AG08396 (cell line): ENCODE data around the gene CAMTA1.
A peak's percentile ranks its signal among the peaks of the same experiment; 100 is the strongest.
"Not testable (repeated sequence)": the region's sequence is repeated elsewhere in the genome, so short reads cannot be mapped to it uniquely, and the experiment has no call there.

Experiments used
- DNase-seq: peaks from one replicate; pipeline ENCODE4 v3.0.0; 2012; ENCODE audit warnings: low spot score, mixed read lengths

CAMTA1 gene

DNA sequence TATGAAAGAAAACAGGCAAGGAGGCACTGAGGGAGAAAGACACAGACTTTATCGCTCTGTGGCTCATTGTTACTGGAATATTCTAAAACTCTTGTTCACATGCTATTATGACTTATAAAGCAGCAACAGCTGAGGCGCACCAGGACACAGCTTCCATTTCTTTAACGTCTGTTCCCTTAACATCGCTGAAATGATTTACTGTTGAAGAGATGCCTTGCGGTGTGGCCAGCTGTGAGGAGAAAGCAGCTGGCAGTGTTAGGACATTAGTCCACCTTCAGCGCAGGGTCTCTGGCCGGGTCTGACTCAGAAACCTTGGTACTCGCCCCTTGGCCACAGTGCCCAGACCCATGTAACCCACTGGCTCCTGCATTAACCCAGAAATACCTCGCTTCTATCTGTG is 995.7 kb downstream of the CAMTA1 start:
- no peak for DNase-seq

DNA sequence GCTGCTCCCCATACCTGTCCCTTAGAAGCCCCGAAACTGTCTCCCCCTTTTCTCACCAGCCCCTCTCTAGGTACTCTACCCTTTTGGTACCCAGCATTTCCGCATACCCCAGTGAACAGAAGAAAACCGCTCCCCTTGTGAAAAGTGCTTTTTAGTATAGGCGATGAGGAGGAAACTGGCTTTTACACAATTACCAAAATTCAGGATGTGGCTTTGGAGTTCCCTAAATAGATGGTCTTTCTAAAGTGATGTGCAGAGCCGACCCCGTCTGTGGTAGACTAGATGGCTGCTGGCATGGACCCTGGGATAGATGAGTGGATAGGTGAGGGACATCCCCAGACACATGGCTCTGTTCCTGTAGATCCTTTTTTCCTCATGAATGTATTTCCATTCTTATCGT is 996.2 kb downstream of the CAMTA1 start:
- DNase-seq: no peak

DNA sequence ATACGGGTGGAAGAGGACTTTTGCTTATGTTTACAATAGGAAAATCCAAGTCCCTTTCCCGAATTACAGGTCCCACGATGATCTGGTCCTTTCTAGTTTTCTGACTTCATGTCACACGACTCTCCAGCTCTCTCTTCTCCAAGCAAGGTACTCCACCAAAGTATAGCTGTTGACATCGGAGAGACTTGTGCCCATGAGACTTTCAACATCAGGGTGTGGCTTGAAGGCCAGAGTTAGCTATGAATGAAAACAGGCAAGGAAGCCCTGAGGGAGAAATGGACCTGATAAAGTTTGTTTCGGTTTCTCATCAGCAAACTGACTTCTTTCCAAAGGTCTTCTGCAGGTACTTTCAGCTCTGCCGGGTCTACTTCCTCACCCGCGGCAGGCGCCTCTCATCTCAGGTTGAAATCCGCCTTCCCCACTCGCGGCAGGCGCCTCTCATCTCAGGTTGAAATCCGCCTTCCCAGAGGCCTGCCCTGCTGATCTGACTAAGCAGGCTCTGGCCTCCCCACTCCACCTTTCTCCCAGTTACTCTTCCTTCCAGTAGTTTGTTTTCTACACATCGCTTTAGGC is 996.8 kb downstream of the CAMTA1 start:
- no peak for DNase-seq

DNA sequence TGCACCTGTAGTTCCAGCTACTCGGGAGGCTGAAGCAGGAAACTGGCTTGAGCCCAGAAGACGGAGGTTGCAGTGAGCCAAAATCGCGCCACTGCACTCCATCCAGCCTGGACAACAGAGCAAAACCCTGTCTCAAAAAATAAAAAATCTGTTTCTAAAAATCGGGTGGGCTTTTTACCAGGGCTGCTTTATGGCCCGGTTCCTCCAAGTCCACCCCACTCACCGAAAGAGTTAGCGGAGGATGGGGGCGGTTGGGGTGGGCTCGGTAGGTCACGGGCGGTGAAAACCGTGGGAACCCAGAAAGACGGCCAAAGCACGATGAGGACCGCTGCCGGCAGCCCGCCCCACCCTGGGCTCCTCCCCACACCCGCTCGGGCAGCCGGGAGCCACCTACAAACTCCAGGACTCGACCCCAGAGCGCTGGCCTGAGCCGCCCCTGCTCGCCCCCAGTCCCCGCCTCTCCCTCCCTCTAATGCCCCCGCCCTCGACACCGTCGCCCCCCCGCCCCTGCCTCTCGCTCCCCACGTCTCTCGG is 998.0 kb downstream of the CAMTA1 start:
- peak; percentile 86 for DNase-seq

DNA sequence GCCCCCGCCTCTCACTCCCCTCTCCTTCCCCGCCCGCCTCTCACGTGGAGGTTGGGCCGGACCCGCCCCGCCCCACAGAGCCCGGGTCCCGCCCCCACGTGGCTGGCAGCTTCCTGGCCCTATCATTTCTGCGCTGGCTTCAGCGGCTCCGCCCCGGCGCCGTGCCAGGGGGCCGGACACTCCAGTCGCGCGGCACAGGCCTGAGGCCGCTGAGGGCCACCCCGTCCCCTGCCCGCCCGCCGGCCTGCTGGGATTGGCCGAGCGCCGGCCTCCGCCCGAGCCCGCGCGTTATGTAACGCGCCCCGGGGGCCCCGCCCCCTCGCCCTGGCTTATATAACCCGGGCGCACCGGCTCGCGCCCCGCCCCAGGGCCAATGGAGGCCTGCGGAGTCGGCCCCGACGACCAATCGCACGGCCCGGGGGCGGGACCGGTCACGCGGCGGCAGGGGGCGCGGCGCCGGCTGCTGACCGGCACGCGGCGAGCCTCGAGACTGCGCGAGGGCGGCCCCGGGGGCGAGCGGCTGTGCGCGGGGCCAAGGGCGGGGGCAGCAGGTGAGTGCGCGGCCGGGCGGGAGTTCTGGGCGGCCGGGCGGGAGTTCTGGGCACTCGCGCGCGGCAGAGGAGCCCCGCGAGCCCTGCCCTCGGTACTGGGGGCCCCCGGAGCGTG is 998.7 kb downstream of the CAMTA1 start, which contains the start of gene PER3:
Gene PER3 (plus strand): TSS at position 466 of the 666 bp plus-strand sequence. CDS start 587 bp downstream, outside the sequence.
- DNase-seq: peak; percentile 99

DNA sequence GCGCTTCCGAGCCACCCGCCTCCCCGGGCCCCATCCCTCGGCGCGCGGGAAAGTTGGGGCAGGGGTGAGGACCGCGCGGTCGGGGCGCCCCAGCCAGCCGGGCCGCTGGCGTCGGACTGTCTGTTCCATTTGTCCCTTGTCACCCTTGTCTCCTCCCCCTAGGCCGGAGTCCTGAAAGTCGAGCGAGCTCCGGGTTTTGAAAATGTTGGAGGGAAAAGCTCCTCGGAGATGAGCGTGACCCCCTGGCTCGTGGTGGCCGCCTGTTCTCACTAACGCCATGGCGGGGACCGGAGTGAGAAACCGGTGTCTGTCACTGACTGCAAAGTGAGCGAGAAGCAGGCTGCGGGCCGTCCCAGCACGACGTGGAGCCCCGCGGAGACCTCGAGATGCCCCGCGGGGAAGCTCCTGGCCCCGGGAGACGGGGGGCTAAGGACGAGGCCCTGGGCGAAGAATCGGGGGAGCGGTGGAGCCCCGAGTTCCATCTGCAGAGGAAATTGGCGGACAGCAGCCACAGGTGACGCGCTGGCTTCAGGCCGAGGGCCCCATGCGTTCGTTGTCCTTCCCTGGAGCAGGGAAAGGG is 999.3 kb downstream of the CAMTA1 start:
- no peak for DNase-seq

DNA sequence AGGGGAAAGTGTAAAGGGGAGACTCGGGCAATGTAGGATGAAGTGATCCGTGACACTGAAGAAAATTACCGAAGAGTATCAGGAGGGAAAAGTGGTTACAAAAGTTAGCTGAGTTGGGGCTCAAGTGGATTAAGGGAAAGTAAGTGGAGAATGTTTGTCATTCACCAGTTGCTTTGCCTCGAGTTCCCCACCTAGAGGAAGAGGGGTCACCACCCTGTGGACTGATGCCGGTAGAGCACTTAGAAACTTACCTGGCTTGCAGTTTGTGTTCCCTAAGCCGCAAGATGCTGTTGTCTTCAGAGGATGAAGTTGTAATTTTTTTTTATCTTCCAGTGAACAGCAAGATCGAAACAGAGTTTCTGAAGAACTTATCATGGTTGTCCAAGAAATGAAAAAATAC is 999.9 kb downstream of the CAMTA1 start:
- no peak for DNase-seq

DNA sequence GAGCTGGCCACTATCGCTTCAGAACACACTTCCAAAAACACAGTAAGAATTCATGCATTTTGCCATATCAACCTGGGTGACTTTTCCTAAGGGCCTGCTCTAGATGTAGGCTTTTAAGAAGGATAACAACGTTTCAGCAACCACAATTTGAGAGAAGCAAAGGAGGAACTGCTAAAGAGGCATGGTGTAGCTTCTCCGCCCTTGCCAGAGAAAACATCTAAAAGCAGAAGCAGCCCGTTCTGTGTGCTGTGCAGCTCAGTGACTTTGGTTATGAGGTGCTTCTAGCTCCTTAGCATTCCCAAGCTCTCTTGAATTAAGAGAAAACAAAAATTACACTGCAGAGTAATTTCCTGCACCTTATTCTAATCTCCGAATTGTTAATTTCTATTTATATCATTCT is 1001.5 kb downstream of the CAMTA1 start:
- no peak for DNase-seq

DNA sequence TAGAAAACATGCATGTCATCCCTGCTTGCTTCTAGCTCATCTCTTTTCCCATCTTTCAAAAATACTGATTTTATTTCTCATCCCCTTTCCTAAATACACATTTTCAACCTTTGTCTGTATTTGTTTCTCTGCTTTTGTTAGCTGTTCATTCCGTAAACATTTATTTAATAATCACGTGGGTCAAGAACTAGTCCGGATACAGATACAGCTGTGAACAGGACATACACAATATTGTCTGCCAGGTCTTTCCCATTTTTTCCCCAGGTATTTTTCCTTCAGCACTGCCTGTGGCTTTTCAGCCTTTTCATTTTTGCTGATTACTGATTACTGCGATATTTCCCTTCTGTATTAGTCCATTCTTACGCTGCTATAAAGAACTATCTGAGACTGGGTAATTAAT is 1004.6 kb downstream of the CAMTA1 start:
- no peak for DNase-seq

DNA sequence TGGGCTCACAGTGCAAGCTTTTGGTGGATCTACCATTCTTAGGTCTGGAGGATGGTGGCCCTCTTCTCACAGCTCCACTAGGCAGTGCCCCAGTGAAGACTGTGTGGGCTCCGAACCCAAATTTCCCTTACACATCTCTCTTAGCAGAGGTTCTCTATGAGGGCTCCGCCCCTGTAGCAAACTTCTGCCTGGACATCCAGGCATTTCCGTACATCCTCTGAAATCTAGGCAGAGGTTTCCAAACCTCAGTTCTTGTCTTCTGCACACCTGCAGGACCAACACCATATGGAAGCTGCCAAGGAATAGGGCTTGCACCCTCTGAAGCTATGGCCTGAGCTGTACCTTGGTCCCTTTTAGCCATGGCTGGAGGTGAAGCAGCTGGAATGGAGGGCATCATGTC is 1005.8 kb downstream of the CAMTA1 start:
- DNase-seq: not testable (repeated sequence)

DNA sequence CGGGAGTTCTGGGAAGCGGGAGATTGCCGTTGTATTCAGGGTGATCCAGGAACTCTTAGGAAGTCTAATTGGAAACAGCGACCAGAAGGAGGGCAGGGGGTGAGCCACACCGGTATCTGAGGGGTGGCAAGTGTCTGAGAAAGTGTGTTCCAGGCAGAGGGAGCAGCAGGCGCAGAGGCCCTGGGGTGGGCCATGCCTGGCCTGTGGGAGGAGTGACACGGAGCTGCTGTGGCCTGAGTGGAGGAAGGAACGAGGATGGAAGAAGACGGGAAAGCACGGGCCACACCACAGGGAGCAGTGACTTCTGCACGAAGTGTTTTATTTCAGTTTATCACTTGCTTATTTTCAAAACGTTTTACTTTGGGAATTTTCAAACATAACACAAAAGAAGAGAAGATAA is 1010.2 kb downstream of the CAMTA1 start:
- DNase-seq: no peak

DNA sequence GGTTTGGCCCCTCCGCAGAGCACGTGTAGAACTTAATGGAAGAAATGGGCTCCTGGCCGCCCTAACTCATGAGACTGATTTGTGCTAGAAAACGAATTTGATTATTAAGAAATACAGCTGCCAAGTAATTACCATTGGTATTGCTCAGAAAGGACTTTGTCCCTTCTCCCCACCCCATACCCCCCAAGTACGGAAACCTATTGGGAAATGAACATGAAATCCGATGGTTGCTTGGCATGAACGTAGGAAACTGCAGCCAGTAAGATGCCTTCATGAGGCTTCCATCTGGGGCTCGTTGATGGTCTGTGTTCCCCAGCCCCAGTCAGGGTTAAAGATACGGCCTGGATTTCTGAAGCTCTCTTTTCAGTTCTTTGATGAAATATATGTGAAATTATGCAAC is 1020.2 kb downstream of the CAMTA1 start:
- DNase-seq: no peak

DNA sequence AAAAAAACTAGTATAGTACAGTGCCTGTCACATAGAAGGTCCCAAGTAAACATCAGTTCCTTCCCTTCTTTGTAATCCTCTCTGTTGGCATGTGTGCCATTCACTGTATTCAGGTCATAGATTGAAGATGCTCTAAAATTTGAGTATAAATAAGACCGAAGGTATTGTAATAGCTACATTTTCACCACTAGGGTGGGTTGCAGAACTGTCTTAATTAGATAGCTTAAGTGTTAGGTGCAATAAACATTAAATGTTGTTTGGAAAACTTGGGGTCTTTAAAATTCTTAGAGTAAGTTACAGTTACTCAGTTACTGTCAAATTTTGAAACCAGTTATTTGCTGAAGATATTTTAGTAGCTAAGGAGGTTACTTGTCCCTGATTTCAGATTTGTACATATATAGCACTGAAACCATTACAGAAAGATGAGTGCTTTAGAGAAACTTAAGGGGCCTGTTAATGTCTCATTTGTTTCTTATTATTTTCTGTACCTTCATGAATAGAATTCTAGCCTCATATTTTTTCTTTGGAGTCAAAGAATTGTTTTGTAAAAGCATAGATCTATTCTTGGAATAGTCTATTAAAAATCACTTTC is 1023.1 kb downstream of the CAMTA1 start:
- DNase-seq: no peak

DNA sequence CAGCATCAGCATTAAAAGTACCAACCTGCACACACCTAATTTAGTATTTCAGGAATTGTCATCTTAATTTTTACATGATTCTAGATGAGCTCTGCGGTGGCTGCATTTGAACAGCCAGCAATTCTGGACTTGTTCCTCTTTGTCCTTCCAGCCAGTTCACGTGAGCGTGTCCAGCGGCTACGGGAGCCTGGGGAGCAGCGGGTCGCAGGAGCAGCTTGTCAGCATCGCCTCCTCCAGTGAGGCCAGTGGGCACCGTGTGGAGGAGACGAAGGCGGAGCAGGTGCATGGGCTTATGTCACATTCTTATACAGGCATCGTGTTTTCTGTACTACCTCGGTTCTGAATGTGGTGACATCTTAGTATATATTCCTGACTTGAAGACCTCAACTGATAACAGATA is 1024.5 kb downstream of the CAMTA1 start:
- DNase-seq: no peak

DNA sequence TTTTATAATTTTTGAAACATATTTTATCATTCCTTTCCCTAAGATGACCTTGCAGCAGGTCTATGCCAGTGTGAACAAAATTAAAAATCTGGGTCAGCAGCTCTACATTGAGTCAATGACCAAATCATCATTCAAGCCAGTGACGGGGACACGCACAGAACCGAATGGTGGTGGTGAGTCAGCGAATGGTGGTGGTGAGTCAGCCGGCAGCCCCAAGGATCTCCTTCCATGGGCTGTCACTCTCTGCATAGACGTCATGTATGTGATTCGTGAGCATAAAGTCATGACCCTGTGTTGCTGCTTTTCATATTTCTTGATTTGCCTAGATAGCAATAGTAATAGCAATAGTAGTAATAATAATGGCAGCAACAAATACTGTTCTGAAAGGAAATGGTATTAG is 1025.1 kb downstream of the CAMTA1 start:
- DNase-seq: peak; percentile 78

DNA sequence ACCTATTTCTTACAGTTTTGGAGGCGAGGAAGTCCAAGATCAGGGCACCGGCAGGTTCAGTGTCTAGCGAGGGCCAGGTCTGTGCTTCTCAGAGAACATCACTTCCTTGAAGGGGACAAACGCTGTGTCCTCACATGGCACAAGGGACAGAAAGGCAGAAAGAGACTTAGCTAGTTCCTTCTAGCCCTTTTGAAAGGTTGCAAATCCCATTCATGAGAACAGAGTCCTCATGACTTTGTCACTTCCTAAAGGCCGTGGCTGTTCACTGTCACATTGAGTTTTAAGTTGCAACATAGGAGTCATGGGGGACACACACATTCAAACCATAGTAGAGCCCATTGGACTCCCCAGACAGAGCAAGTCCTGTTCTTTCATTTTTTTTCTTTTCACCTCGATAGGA is 1026.2 kb downstream of the CAMTA1 start:
- no peak for DNase-seq

DNA sequence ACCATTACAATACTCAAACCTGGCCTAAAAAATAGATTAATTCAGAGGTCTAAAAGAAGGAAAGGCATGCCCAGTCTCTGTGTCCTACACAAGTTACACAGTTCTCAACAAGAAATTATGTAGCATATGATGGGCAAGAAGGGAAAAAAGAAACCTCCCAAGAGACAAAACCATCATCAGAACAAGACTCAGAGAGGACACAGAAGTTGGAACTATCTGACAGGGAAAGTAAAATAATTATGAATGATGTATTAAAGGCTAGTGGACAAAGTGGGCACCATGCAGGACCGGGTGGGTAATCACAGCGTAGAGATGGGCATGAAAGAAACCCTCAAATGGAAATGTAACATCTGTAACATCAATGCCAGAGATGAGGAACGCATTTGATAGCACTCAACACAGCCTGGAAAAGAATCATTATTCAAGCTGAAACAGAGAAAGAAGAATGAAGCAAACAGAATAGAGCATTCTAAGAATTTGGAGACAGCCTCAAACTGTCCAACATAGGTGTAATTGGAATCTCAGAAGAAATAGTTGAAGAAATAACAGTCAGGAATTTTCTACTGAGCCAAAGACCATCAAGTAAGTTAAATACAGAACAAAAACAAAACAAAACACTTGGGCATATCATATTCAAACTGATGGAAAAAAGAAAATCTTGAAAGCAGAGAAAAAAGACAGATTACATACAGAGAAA is 1028.6 kb downstream of the CAMTA1 start:
- no peak for DNase-seq
